ENCODE data around the gene YTHDF1. TPM values are rescaled to one million over a fixed set of nuclear protein-coding genes. Genes with fewer than 3 reads are reported as not detected.

YTHDF1 gene
- total RNA-seq (10 to 100 TPM; 35.9 to 52.1 (median 42.0) TPM), polyA plus RNA-seq (10 to 100 TPM; 27.5 to 46.9 TPM), total RNA-seq (48.5 reads per million, percentile 70 among the genes with 10 or more reads in this experiment)

DNA sequence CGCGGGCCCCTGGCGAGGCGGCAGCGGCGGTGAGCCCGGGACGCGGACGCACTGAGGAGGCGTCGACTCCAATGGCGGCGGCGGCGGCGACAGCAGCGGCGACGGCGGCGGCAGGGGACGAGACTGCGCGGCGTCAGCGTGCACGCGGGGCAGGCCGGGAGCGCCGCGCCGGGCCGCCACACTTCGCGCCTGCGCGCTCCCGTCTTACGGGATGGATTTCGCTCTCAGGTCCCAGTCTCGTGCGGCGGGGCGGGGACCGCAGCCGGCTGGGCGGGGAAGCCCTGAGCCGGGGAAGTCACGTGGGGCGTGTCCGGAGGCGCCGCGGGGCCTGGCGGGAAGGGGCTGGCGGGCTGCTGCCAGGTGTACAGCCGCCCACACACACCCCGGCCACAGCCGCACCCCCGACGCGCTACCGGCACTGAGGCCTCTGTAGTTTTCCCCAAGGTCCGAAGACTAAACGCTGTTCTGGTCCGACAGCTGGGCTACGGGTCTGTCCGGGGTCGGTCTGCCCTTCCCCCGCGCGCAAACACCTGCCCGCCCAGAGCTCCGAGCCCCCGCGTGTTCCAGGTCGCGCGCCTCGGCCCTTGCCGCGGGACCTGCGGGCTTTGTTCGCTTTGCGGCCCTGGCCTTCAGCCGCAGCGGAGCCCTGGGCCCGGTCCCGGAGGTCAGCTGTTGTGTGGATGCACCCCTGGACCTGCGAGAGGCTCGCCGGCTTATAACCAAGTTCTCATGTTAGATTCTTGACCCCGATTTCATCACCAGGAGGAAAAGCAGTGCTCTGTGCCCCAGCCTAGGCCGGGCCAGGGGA is at the start of gene YTHDF1:
TSS of gene YTHDF1 (minus strand) at position 91 of the 808 bp plus-strand sequence. CDS start 239 bp downstream, outside the sequence.
- peak within 1 kb of the TSS; percentile 86 to 96 (median 91) for H3K27ac Mint-ChIP-seq
- Histone ChIP-seq H3K27ac (ENCODE audit: low read depth, low read length) (peak within 1 kb of the TSS; percentile 95), H3K36me3 (ENCODE audit: control insufficient read depth in 2 of 3, insufficient read depth in 3 of 3, low read length in 3 of 3) (peaks cover 0 to 28% (median 7%) of the 10 kb centered on the region in 3 experiments), H3K27me3 (ENCODE audit: control insufficient read depth in 2 of 2, insufficient read depth in 2 of 2, low read length in 2 of 2) (no peaks in the 10 kb centered on the region), H3K4me3 (ENCODE audit: low read length) (peak within 1 kb of the TSS; percentile 78), H3K9me3 (ENCODE audit: control insufficient read depth in 2 of 3, low read length in 3 of 3) (no peaks in the 10 kb centered on the region), H3K4me1 (ENCODE audit: control insufficient read depth in 2 of 2, insufficient read depth in 2 of 2, low read length in 2 of 2) (peaks cover 10 to 39% of the 10 kb centered on the region in 2 donors)
- CTCF ChIA-PET, result no interaction called here
- H3K4me1 Mint-ChIP-seq, result peaks cover 34 to 49% (median 46%) of the 10 kb centered on the region in 7 donors
- DNase-seq (peak; percentile 93 to 98 (median 96)), ATAC-seq (peak; percentile 97)
- no peaks in the 10 kb centered on the region for H3K9me3 Mint-ChIP-seq
- H3K27me3 Mint-ChIP-seq, result peaks cover 0 to 6% (median 0%) of the 10 kb centered on the region in 5 donors
- intact Hi-C loops (cut with micrococcal nuclease), result loop anchor here (1.0 to 10.0 kb wide), 9 partner anchors 56 to 847 kb away; partner anchors contain the start of genes ARFGAP1 (in 2 of the 2), UCKL1 (in 2 of the 2), GID8 (in 1 of the 2) and MRGBP (in 1 of the 2)
- H3K36me3 Mint-ChIP-seq, result peaks cover 7 to 27% (median 15%) of the 10 kb centered on the region in 5 donors
- POLR2A ChIA-PET, result interaction anchor here (1.0 kb wide), 1 partner anchor 682 kb away, joined by 3 read pairs; no protein-coding TSS in a partner anchor
- H3K4me3 Mint-ChIP-seq, result peak within 1 kb of the TSS; percentile 88 to 97 (median 92)

DNA sequence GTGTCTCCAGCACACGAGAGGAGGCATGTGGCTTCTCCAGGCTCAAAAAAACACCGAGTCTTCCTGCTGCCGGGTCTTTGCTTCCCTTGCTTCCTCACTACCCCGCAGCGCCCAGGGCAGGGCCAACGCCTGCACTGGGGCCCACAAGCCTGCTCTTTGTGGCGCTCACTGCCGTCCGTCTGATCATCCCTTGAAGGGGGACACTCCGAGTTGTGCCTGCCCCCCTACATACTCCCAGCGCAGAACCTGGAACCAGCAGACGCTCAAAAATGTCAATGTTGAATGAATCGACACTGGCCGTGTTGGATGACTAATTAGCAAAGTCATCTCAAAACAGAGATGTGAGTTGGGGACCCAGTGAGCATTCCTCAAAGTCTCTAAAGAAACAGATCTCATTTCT is 48.6 kb upstream of the YTHDF1 start:
- Mint-ChIP-seq H3K27me3 (peaks cover 0 to 29% (median 9%) of the 10 kb centered on the region in 5 donors), H3K4me3 (no peak overlapping the region), H3K4me1 (peaks cover 0 to 15% (median 4%) of the 10 kb centered on the region in 7 donors), H3K9me3 (no peaks in the 10 kb centered on the region), H3K27ac (no peak overlapping the region), H3K36me3 (no peaks in the 10 kb centered on the region)
- POLR2A ChIA-PET, result no interaction called here
- CTCF ChIA-PET, result no interaction called here
- DNase-seq (no peak), ATAC-seq (no peak)
- no peak overlapping the region for H3K4me3 ChIP-seq (ENCODE audit: low read length)
- no peaks in the 10 kb centered on the region for H3K36me3 ChIP-seq (ENCODE audit: control insufficient read depth in 2 of 3, insufficient read depth in 3 of 3, low read length in 3 of 3)
- intact Hi-C loops (cut with micrococcal nuclease), result no loop called here
- H3K9me3 ChIP-seq (ENCODE audit: control insufficient read depth in 2 of 3, low read length in 3 of 3), result no peaks in the 10 kb centered on the region
- no peak overlapping the region for H3K27ac ChIP-seq (ENCODE audit: low read depth, low read length)
- H3K27me3 ChIP-seq (ENCODE audit: control insufficient read depth in 2 of 2, insufficient read depth in 2 of 2, low read length in 2 of 2), result peaks cover 0 to 3% of the 10 kb centered on the region in 2 donors
- H3K4me1 ChIP-seq (ENCODE audit: control insufficient read depth in 2 of 2, insufficient read depth in 2 of 2, low read length in 2 of 2), result no peaks in the 10 kb centered on the region

DNA sequence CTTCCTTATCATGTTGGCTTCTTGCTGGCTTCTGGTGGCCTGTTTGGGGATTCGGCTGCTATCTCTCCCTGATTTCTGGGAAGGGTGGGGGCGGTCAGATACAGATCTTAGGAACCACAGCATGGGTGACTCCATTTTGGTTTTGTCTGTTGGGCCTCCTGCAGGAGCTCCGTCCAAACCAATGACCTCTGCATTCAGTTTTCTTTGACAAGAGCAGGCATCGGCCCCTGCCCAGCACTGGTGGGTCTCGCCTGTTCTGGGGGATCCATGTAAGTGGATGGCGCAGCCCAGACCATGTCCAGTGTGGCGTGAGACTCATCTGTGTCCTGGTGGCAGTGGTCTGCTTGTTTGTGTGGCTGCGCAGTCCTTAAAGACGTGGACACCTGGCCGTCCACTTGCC is 48.1 kb upstream of the YTHDF1 start:
- CTCF ChIA-PET, result no interaction called here
- no peak overlapping the region for H3K4me3 Mint-ChIP-seq
- Histone ChIP-seq H3K36me3 (ENCODE audit: control insufficient read depth in 2 of 3, insufficient read depth in 3 of 3, low read length in 3 of 3) (no peaks in the 10 kb centered on the region), H3K27me3 (ENCODE audit: control insufficient read depth in 2 of 2, insufficient read depth in 2 of 2, low read length in 2 of 2) (peaks cover 0 to 3% of the 10 kb centered on the region in 2 donors), H3K4me1 (ENCODE audit: control insufficient read depth in 2 of 2, insufficient read depth in 2 of 2, low read length in 2 of 2) (no peaks in the 10 kb centered on the region), H3K9me3 (ENCODE audit: control insufficient read depth in 2 of 3, low read length in 3 of 3) (no peaks in the 10 kb centered on the region), H3K27ac (ENCODE audit: low read depth, low read length) (no peak overlapping the region), H3K4me3 (ENCODE audit: low read length) (no peak overlapping the region)
- H3K27me3 Mint-ChIP-seq, result peaks cover 0 to 33% (median 11%) of the 10 kb centered on the region in 5 donors
- POLR2A ChIA-PET, result no interaction called here
- no peaks in the 10 kb centered on the region for H3K9me3 Mint-ChIP-seq
- intact Hi-C loops (cut with micrococcal nuclease), result no loop called here
- ATAC-seq (no peak), DNase-seq (no peak)
- no peaks in the 10 kb centered on the region for H3K36me3 Mint-ChIP-seq
- peaks cover 0 to 15% (median 4%) of the 10 kb centered on the region in 7 donors for H3K4me1 Mint-ChIP-seq
- H3K27ac Mint-ChIP-seq, result no peak overlapping the region

DNA sequence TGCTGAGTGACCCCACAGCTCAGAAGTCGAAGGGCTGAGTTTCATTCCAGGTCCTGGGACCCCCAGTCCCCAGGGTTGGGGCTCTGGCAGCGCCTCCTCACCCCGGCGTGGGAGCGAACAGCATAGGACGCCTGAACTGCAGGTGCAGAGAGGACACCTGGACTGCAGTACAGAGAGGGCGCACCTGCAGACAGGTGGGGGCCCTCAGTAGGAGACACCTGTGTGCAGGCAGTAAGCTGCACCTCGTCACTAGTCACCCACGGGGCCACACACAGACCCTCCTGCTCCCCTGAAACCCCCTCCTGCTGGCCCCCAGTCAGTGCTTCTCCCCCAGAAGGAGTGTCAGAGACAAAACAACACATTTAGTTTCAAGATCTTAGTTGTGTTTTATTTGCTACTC is 46.9 kb upstream of the YTHDF1 start:
- H3K9me3 Mint-ChIP-seq, result no peaks in the 10 kb centered on the region
- no peak for ATAC-seq
- DNase-seq, result no peak
- POLR2A ChIA-PET, result no interaction called here
- Histone ChIP-seq H3K36me3 (ENCODE audit: control insufficient read depth in 2 of 3, insufficient read depth in 3 of 3, low read length in 3 of 3) (no peaks in the 10 kb centered on the region), H3K27me3 (ENCODE audit: control insufficient read depth in 2 of 2, insufficient read depth in 2 of 2, low read length in 2 of 2) (peaks cover 0 to 3% of the 10 kb centered on the region in 2 donors), H3K4me3 (ENCODE audit: low read length) (no peak overlapping the region), H3K27ac (ENCODE audit: low read depth, low read length) (no peak overlapping the region), H3K9me3 (ENCODE audit: control insufficient read depth in 2 of 3, low read length in 3 of 3) (no peaks in the 10 kb centered on the region), H3K4me1 (ENCODE audit: control insufficient read depth in 2 of 2, insufficient read depth in 2 of 2, low read length in 2 of 2) (no peaks in the 10 kb centered on the region)
- peaks cover 0 to 33% (median 11%) of the 10 kb centered on the region in 5 donors for H3K27me3 Mint-ChIP-seq
- no peak overlapping the region for H3K27ac Mint-ChIP-seq
- H3K4me3 Mint-ChIP-seq, result no peak overlapping the region
- H3K4me1 Mint-ChIP-seq, result peaks cover 0 to 15% (median 4%) of the 10 kb centered on the region in 7 donors
- no peaks in the 10 kb centered on the region for H3K36me3 Mint-ChIP-seq
- CTCF ChIA-PET, result no interaction called here
- intact Hi-C loops (cut with micrococcal nuclease), result no loop called here

DNA sequence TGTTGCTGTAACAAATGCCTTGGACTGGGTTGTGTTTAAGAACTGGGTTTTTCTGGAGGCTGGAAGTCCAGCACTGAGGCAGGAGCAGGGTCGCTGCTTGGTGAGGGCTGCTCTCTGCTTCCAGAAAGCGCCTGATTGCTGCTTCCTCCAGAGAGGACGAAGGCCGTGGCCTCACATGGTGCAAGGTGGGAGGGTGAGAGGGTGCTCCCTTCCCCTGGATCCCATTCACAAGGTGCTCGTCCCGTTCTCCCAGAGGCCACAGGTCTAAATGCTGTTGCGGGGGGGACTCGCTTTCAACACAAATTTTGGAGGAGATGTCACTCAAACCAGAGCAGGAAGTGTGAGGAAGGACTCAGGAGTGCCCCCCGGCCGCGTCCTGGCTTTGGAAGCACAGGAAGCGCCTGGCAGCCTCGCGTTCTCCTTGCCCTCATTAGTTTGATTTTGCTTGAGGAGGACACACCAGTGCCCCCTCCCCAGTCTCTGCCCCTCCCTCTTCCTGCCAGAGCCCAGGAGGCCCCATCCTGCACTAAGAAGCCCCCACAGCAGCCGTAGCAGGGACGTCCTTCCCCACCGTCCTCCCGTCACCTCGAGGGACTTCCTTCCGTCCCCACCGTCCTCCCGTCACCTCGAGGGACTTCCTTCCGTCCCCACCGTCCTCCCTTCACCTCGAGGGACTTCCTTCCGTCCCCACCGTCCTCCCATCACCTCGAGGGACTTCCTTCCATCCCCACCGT is 46.0 kb upstream of the YTHDF1 start:
- DNase-seq (no peak), ATAC-seq (no peak)
- peaks cover 0 to 15% (median 4%) of the 10 kb centered on the region in 7 donors for H3K4me1 Mint-ChIP-seq
- ChIA-PET POLR2A (no interaction called here), CTCF (no interaction called here)
- peaks cover 0 to under 1% (median 0%) of the 10 kb centered on the region in 11 donors for H3K9me3 Mint-ChIP-seq
- H3K36me3 Mint-ChIP-seq, result no peaks in the 10 kb centered on the region
- Histone ChIP-seq H3K9me3 (ENCODE audit: control insufficient read depth in 2 of 3, low read length in 3 of 3) (no peaks in the 10 kb centered on the region), H3K4me3 (ENCODE audit: low read length) (no peak overlapping the region), H3K27me3 (ENCODE audit: control insufficient read depth in 2 of 2, insufficient read depth in 2 of 2, low read length in 2 of 2) (peaks cover 0 to 3% of the 10 kb centered on the region in 2 donors), H3K27ac (ENCODE audit: low read depth, low read length) (no peak overlapping the region), H3K4me1 (ENCODE audit: control insufficient read depth in 2 of 2, insufficient read depth in 2 of 2, low read length in 2 of 2) (no peaks in the 10 kb centered on the region), H3K36me3 (ENCODE audit: control insufficient read depth in 2 of 3, insufficient read depth in 3 of 3, low read length in 3 of 3) (no peaks in the 10 kb centered on the region)
- H3K27me3 Mint-ChIP-seq, result peaks cover 2 to 39% (median 16%) of the 10 kb centered on the region in 5 donors
- intact Hi-C loops (cut with micrococcal nuclease), result no loop called here
- H3K4me3 Mint-ChIP-seq, result peak overlapping the region in 3 of 10 donors; percentile 34 to 68 (median 34)
- H3K27ac Mint-ChIP-seq, result peak overlapping the region in 2 of 9 donors; percentile 56 to 60

DNA sequence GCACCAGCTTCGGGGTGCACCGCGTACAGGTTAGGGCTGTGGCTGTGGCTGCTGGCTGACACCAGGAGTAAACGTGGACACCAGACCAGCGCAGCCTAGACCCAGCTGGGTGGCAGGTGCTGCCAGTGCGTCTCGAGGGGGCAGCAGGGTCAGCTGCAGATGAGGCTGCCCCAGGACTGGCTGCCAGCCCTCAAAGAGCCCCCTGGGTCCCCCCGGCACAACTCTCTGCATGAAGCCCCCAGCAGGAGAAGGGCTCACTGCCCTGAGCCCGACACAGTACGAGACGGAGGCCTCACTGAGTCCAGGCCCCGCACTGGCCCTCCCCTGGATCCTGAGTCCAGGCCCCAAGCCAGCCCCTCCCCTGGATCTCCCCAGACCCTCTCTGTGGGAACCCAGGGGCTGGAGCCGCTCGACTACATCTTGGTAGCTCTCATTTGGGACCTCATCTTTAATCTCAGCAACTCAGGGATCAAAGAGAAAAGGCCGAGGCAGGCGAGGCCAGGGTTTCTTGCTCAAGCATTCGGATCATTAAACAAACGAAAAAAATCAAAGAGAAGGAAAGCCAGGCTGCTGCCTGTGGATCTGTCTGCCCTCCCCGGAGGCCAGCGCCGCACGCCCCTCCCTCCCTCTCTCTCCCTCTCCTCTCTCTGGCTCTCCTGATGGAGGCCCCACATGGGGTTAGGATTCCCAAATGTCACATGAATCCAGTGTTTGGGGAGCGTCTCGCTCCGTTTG is 45.3 kb upstream of the YTHDF1 start:
- ATAC-seq, result no peak
- Mint-ChIP-seq H3K4me1 (peaks cover 0 to 15% (median 4%) of the 10 kb centered on the region in 7 donors), H3K27me3 (peaks cover 10 to 44% (median 22%) of the 10 kb centered on the region in 5 donors), H3K27ac (no peak overlapping the region), H3K36me3 (no peaks in the 10 kb centered on the region), H3K4me3 (no peak overlapping the region), H3K9me3 (peaks cover 0 to 2% (median 0%) of the 10 kb centered on the region in 11 donors)
- ChIA-PET CTCF (no interaction called here), POLR2A (no interaction called here)
- Histone ChIP-seq H3K4me1 (ENCODE audit: control insufficient read depth in 2 of 2, insufficient read depth in 2 of 2, low read length in 2 of 2) (no peaks in the 10 kb centered on the region), H3K27ac (ENCODE audit: low read depth, low read length) (no peak overlapping the region), H3K36me3 (ENCODE audit: control insufficient read depth in 2 of 3, insufficient read depth in 3 of 3, low read length in 3 of 3) (no peaks in the 10 kb centered on the region), H3K9me3 (ENCODE audit: control insufficient read depth in 2 of 3, low read length in 3 of 3) (no peaks in the 10 kb centered on the region), H3K4me3 (ENCODE audit: low read length) (no peak overlapping the region), H3K27me3 (ENCODE audit: control insufficient read depth in 2 of 2, insufficient read depth in 2 of 2, low read length in 2 of 2) (peaks cover 0 to 3% of the 10 kb centered on the region in 2 donors)
- intact Hi-C loops (cut with micrococcal nuclease), result no loop called here
- no peak for DNase-seq
